Type B pancreatic cell (in vitro differentiated cells): ENCODE measurements around the gene PITX1. TPM values are rescaled to one million over a fixed set of nuclear protein-coding genes. Genes with fewer than 3 reads are reported as not detected.

Experiments used
- DNase-seq: peaks from one replicate; pipeline ENCODE4 v3.0.0; 2021; ENCODE audit warnings: mixed read lengths; ENCODE audit not compliant: unreplicated experiment; ENCODE audit errors: extremely low spot score
- H3K27ac Mint-ChIP-seq: 2 replicates; pipeline ENCODE4 v1.8.0; 2021; ENCODE audit warnings: mild to moderate bottlenecking, mixed read lengths
- H3K27me3 Mint-ChIP-seq: 2 replicates; pipeline ENCODE4 v1.8.0; 2021; ENCODE audit warnings: mixed read lengths
- H3K36me3 Mint-ChIP-seq: 2 replicates; pipeline ENCODE4 v1.8.0; 2021; ENCODE audit warnings: mixed read lengths
- H3K4me1 Mint-ChIP-seq: one replicate; pipeline ENCODE4 v1.8.0; 2021; ENCODE audit warnings: mixed read lengths; ENCODE audit not compliant: unreplicated experiment
- H3K4me3 Mint-ChIP-seq: 2 replicates; pipeline ENCODE4 v1.8.0; 2021; ENCODE audit warnings: mild to moderate bottlenecking, mixed read lengths
- H3K9me3 Mint-ChIP-seq: 2 replicates; pipeline ENCODE4 v1.8.0; 2021; ENCODE audit warnings: mixed read lengths
- total RNA-seq: library from RNA; stranded (reverse); gene quantifications from 2 replicates; pipeline ENCODE4 v1.2.1, GENCODE V29; 2021; ENCODE audit warnings: low replicate concordance
- TF ChIP-seq, protein P1 (sequence below): fragments of 200-600 bp; sonication (generic); conservative IDR thresholded peaks from 2 replicates; pipeline ENCODE4 v1.5.0; 2021; ENCODE audit warnings: antibody characterized with exemption, mild to moderate bottlenecking

Gene PITX1
- total RNA-seq, 1 donor from 2014 or later: 6.3 TPM

DNA sequence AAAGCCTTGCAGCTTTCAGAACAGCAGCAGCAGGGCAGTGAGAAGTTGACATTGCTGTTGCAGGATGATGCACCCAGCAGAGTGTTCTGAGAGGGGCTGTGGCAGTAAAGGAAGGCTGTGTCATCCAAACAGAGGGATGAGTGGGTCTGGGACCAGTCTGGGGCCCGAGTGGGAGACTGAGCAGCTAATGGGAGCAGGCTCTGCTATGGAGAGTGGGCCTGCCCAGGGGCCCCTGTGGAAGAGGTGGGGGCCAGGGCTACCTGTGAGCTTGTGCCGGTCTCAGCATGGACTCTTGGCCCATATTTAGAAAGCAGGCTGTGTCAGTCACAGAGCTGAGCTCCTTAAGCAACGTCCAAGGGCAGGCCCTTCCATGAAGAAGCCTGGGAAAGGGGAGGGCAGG lies 26.0 kb upstream of the PITX1 start:
- H3K27me3 Mint-ChIP-seq: peaks cover 85% of the 10 kb centered on the region

DNA sequence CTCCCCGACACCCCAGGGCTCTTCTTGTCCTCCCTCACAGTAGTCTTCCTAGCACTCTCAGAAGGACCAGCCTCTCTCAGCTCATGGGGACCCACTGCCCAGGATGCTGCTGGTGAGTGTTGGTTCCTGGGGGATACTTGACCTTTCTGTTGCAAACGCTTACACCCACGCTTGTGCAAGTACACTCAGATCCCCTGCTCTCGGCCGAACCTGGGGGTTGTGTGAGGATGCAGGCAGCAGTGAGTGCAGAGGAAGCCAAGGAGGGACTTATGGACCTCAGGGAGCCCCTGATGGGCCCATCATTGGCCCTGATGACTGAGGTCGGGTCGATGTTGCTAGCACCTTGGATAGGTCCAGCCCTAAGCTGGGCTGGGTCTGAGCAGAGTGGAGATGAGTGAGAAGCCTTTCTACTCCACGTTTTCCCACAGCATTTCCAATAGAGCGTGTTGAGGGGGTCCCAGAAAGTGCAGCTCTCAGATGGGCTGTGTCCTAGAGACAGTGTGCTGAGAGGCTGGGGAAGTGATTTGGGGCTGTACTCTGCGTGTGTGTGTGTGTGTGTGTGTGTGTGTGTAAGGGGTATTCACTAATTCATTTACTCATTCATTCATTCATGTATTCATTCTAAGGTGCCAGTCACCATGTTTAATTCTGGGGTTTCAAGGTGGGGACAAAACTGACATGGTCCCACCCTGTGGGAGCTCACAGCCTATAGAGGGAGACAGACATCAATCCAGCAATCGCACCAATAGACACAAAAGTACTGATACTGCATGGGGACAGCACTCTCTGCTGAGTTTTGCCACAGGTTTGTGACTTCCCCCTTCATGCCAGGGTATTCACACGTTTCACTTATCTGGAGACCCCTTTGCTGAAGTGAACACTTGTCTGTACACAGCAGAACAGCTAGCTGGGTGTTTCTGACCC lies 25.2 kb upstream of the PITX1 start:
- no peaks in the 10 kb centered on the region for H3K36me3 Mint-ChIP-seq
- DNase-seq: no peak
- no peak overlapping the region for H3K27ac Mint-ChIP-seq
- peaks cover 85% of the 10 kb centered on the region for H3K27me3 Mint-ChIP-seq
- no peaks in the 10 kb centered on the region for H3K4me1 Mint-ChIP-seq
- no peak overlapping the region for H3K4me3 Mint-ChIP-seq
- TF ChIP-seq, protein P1, sequence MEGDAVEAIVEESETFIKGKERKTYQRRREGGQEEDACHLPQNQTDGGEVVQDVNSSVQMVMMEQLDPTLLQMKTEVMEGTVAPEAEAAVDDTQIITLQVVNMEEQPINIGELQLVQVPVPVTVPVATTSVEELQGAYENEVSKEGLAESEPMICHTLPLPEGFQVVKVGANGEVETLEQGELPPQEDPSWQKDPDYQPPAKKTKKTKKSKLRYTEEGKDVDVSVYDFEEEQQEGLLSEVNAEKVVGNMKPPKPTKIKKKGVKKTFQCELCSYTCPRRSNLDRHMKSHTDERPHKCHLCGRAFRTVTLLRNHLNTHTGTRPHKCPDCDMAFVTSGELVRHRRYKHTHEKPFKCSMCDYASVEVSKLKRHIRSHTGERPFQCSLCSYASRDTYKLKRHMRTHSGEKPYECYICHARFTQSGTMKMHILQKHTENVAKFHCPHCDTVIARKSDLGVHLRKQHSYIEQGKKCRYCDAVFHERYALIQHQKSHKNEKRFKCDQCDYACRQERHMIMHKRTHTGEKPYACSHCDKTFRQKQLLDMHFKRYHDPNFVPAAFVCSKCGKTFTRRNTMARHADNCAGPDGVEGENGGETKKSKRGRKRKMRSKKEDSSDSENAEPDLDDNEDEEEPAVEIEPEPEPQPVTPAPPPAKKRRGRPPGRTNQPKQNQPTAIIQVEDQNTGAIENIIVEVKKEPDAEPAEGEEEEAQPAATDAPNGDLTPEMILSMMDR: no peak
- no peaks in the 10 kb centered on the region for H3K9me3 Mint-ChIP-seq

More for the DNA sequence above, 26.0 kb upstream of the PITX1 start:
- no peaks in the 10 kb centered on the region for H3K9me3 Mint-ChIP-seq
- no peaks in the 10 kb centered on the region for H3K4me1 Mint-ChIP-seq
- no peak overlapping the region for H3K27ac Mint-ChIP-seq
- H3K4me3 Mint-ChIP-seq: no peak overlapping the region
- TF ChIP-seq, protein P1: no peak
- H3K36me3 Mint-ChIP-seq: no peaks in the 10 kb centered on the region
- no peak for DNase-seq

DNA sequence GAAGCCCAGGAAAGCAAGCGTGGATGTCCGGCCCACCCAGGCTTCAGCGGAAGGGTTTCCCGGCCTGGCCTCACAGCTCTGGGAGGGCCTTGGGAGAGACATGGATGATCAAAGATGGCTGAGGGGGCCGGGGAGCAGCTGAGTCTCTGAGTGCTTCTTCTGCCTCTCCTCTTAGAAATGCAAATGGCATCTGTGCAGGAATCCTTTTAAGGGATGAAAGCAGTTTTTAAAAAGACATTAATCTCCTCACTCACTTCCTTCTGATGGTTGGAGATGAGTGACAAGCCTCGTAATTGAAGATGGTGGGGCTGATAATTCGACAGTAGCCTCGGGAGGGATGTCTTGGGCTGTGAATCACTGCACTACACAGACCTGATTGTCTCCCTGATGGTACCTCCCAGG lies 24.3 kb upstream of the PITX1 start:
- no peaks in the 10 kb centered on the region for H3K36me3 Mint-ChIP-seq
- H3K27me3 Mint-ChIP-seq: peaks cover 88% of the 10 kb centered on the region
- H3K27ac Mint-ChIP-seq: no peak overlapping the region
- TF ChIP-seq, protein P1: no peak
- H3K4me1 Mint-ChIP-seq: no peaks in the 10 kb centered on the region
- H3K4me3 Mint-ChIP-seq: no peak overlapping the region
- no peaks in the 10 kb centered on the region for H3K9me3 Mint-ChIP-seq
- DNase-seq: no peak

DNA sequence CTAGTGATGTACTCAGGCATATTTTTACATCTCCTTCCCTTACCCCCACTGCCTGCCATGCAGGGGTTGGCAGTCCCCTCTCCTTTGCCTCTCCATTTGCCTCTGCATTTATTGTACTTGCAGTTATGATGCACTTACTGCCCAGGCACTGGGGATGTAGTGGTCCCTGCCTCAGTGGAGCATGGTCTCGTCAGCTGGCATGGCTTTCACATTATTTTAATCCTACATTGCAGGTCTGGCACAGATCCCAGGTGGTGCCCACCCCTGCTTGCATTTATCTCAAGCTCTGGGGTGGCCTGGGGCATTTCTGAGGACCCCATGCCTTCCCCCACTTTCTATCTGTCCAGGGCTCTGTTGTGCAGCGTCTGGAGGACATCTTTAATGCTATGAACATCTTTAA lies 23.2 kb upstream of the PITX1 start:
- no peaks in the 10 kb centered on the region for H3K4me1 Mint-ChIP-seq
- no peak overlapping the region for H3K4me3 Mint-ChIP-seq
- TF ChIP-seq, protein P1: no peak
- no peak overlapping the region for H3K27ac Mint-ChIP-seq
- no peak for DNase-seq
- peaks cover 91% of the 10 kb centered on the region for H3K27me3 Mint-ChIP-seq
- no peaks in the 10 kb centered on the region for H3K9me3 Mint-ChIP-seq
- no peaks in the 10 kb centered on the region for H3K36me3 Mint-ChIP-seq

DNA sequence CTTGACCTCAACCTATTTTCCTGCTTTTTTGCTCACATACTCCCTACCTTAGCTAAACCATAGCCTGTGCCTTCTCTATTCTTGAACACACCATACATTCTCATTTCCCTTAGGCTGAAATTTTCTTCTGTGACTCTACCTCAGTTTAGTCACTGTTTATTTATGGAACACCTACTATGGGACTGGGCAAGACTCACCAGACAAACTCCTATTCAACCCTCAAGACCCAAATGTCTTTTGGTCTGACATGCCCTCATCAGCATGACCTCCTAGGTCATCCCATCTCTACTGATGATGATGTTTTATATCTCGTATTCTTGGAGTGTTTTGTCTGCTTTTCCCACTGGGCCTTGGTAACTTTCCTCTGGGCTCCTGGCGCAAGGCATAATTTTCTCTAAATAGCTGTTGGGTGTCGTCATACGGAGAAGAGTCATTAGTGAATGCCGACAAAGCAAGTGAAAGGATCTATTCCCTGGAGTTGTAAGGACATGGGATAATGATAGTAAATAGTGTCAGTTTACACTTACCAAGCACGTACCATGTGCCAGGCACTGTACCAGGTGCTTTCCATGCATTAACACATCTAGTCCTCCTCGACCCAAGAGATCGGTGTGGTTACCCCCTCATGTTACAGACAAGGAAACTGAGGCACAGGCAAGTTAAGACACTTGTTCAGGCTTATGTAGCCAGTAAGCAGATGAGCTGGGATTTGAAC lies 22.4 kb upstream of the PITX1 start:
- Mint-ChIP-seq H3K36me3 (no peaks in the 10 kb centered on the region), H3K4me3 (no peak overlapping the region), H3K9me3 (no peaks in the 10 kb centered on the region), H3K27me3 (peaks cover 92% of the 10 kb centered on the region), H3K4me1 (no peaks in the 10 kb centered on the region), H3K27ac (no peak overlapping the region)
- TF ChIP-seq, protein P1: no peak
- DNase-seq: no peak
